Tongue (tissue), 2 donors: ENCODE data around the gene FLT3LG. TPM values are rescaled to one million over a fixed set of nuclear protein-coding genes. Genes with fewer than 3 reads are reported as not detected.
"Not testable (repeated sequence)": the region's sequence is repeated elsewhere in the genome, so short reads cannot be mapped to it uniquely, and the experiment has no call there.

Source experiments
- DNase-seq: peaks from one replicate; pipeline ENCODE4 v3.0.0-alpha.2; 2015
- total RNA-seq: library from RNA; depleted of rRNA; stranded (reverse); fragments of >200 nt; gene quantifications from one replicate; pipeline ENCODE4 v1.2.3, GENCODE V29; 2014

The FLT3LG gene
- total RNA-seq, 1 donor from 2014 or later, result 2.5 TPM

DNA sequence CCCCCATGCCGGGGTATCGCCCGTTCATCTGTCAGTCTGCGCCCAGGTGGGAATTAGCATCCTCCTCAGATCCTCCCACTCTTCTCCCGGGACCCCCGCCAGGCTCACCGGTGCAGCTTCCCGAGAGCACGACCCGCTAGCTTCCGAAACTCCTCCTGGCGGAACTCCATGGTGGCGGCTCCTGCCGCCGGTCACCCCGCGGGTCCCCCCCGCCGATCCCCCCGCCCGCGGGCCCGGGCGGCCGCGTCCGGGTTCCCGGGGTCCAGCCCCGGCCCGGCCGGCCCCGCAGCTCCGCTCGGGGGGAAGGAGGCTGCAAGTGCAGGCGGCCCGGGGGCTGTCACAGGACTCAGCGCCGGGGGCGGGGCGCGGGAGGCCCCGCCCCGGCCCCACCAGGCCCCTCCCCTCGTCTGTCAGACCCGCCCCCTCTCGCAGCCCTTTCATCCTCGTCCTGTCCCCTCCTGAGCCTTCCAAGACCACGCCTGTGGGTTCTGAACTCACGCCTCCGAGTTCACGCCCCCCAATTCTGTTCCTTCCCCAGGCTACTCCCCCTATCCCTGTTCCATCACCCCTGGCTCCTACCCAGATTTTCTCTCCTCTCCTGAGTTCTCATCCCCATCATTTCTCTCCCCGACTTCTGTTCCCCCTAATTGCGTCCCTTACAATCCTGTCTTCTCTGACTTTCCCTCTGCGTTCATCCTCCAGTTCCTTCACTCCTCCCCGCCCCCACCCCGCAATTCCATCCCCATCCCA, 32.6 kb upstream of the FLT3LG start, which contains the start of gene SLC17A7:
Gene SLC17A7, minus strand, starts transcription at position 318 of the 750 bp plus-strand sequence. Its CDS starts 148 bp downstream, at position 170.
- peak; percentile 24 for DNase-seq

- no peak for DNase-seq
Measured at GRCh38 chr19:49441960-49442350, 32.1 kb upstream of the FLT3LG start.

DNA sequence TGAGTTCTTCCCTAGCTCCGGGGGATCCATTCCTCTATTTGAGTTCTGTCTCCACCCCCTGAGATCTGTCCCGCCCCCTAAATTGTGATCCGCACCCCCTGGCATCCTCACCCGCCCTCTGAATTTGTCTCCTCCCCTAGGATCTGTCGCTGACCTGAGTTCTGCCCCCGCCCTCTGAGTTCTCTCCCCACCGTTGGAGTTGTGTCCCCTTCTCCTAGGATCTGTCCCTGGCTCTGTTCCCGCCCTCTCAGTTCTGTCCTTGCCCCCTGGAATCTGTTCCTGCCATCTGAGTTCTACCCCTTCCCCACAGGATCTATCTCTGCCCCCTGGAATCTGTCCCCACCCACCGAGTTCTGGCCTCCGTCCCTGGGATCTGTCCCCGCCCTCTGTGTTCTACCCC, 31.7 kb upstream of the FLT3LG start:
- DNase-seq, result peak; percentile 17

GRCh38 chr19:49442771-49443365, 31.1 kb upstream of the FLT3LG start:
- peak; percentile 89 for DNase-seq

DNA sequence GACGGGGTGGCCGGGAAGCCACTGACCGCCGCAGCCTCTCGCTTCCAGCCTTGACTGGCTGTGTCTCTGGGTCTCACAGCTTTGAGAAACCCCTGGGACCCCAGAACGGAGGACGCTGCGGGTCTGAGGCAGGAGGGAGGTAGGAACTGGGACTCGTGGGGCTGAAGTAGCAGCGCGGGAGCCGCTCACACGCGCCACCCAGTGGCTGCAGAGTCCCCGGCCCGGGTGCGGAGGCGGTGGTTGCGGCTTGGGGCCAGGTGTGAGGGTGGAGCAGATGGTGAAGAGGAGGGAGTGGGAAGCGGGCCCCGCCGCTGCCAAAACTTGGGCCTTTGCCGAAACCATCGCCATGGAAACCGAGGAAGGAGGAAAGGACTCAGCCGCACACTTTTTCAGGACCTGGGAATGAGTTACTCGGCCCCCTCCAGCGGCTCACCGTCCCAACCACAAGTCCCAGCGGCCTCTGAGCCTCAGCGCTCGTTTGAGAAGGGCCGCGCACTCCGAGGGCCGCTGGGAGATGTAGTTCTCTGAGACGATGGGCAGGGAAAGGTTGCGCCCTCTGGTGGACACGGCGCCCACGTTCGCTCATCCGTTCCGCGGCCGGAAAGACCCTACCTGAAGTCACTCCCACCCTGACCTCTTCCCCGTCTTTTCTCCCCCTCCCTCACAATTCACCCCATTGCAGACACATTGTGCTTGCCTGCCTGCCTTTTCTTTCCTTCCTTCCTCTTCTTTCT, 30.5 kb upstream of the FLT3LG start:
- DNase-seq, result peak; percentile 98

- DNase-seq, result not testable (repeated sequence)
Measured at GRCh38 chr19:49444100-49444700, 29.8 kb upstream of the FLT3LG start.

DNA sequence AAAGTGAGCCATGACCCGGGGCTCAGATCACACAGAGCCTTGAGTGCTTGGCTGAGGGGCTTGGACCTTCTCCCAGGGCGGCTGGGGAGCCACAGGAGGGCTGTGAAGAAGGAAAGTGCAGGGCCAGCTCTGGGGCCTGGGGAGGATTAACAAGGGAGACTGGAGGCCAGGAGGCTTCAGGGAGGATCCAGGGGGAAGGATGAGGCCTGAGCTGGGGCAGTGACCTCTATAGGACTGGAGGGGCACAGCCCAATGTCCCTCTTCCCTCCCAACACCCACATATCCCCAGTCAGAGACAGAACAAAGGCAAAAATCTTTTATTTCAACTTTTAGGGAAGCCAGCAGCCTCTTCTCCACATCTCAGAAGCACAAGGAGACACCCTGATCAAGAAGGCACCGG, 28.0 kb upstream of the FLT3LG start:
- no peak for DNase-seq

DNA sequence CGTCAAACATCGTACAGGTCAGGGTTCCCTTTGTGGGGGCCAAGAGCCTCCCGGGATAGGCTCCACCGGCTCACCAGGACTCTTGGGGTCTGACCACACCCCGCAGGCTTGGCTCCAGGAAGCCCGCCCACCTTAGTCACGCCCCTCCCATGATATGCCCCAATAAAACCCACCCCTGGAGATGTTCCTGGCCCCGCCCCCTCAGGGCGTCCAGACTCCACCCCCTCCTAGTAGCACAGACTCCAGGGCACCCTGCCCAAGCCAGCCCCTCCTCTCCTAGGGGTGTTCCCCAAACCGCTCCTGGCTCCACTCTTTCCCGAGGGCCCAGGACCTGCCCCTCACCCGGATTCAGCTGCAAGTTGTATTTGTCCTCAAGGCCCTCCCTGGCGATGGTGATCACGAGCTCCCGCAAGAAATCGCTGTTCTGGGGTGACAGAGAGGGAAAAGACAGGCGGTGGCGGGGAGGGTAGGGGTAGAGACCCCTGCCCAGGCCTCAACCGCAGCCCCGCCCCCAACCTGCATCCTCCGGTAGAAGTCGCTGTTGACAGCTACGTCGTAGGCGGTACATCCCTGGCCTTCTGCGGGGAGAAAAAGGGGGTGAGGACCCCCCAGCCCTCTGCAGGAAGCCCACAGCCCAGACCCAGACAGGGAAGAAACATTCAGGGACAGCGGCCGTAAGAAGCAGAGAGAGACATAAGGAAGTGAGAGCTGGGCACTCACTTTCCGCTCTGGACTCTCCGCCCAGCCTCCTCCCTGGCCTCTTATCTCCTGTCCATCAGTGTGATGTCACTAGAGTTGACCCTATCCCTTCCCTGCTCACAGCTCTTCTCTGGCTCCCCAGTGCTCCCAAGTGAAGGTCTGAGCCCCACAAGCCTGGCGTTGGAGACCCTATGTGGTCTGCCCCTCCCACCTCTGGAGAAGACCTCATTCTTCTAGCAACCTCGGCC, 26.3 kb upstream of the FLT3LG start:
- peak; percentile 42 for DNase-seq

DNA sequence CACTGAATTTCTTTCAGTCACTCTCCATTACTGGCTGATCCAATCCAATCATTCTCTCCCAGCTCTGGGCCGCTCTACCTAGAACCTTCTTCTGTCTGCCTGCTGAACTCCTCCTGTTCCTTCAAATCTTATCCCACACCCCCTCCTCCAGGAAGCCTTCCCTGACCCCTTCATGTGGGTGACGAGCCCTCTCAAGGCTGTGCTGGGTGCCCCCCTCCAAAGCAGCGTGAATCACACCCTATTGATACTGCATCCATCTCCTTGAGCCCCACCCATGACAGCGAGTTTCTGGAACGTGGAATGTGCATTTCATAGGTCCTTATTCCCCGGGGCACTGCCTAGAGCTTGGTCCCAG, 25.6 kb upstream of the FLT3LG start:
- no peak for DNase-seq

DNA sequence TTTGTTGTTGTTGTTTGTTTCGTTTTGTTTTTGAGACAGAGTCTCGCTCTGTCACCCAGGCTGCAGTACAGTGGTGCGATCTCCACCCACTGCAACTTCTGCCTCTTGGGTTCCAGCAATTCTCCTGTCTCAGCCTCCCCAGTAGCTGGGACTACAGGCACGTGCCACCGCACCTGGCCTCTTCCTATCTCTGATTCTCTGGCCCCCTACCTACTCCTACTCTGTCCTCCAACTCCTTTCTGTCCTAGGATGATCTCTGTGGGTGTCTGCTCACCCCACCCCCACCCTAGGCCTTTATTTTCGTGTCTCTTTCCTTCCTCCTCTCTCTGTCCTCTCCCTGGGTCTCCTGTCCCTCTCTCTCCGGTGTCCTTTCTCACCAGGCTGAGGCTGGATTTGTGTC, 23.6 kb upstream of the FLT3LG start:
- DNase-seq, result no peak

- peak; percentile 99 for DNase-seq
Measured at GRCh38 chr19:49451430-49452181, 22.4 kb upstream of the FLT3LG start, which contains the start of gene PIH1D1. Gene PIH1D1 (minus strand): TSS chr19:49451814. CDS start chr19:49451574, 240 bp downstream.

DNA sequence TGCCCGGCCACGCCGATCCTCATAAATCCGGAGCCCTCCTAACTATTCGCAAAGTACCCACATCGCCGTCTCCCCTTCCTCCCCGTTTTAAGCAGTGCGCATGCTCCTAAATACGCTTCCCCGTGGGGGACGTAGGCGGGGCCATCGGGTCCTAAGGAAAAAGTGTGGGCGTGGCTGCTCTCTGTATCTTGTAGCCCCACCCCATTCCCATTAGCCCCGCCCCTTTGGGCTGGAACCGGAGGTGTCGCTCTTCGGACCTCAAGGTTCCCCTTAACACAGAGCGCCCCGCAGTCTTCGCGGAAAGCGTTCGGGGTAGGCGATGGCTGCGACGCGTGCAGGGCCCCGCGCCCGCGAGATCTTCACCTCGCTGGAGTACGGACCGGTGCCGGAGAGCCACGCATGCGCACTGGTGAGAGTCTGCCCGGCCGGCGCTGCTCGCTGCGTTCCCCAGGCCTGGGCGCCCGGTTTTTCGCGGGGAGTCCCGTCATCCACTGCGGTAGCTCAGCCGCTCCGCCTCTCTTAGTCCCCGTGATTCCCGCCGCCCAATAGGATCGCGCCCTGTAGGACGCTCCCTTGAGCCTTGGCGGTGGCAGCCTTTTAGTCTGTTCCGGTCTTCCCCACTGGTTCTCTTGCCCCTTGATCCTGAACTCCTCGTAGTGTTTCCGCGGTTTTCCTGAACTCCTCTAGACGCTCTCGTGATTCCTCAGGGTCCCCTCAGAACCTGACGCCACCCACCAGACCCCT, 20.8 kb upstream of the FLT3LG start, which contains the start of gene ALDH16A1:
Gene ALDH16A1, plus strand, starts transcription at position 213 of the 744 bp plus-strand sequence. Its CDS starts 107 bp downstream, at position 320.
- peak; percentile 99 for DNase-seq

- DNase-seq, result no peak
Measured at GRCh38 chr19:49453757-49454240, 20.2 kb upstream of the FLT3LG start.

DNA sequence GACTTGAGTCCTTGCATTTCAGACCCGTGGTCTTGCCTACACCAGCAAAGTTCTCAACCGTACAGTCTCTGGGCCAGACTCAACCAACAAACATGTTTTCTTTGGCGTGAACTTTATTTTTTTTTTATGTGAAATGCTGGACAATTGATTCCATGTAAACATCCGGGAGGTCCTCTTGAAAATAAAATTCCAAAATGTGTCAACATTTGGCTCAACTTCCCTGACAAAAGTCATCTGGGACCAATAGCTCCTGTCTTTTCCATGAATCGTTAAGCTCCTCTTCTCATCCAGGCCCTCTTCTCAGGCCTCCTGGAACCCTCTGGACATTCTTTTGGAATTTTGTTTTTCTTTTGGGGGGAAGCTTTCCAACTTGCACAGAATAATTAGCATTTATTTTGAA, 18.2 kb upstream of the FLT3LG start:
- peak; percentile 61 for DNase-seq

DNA sequence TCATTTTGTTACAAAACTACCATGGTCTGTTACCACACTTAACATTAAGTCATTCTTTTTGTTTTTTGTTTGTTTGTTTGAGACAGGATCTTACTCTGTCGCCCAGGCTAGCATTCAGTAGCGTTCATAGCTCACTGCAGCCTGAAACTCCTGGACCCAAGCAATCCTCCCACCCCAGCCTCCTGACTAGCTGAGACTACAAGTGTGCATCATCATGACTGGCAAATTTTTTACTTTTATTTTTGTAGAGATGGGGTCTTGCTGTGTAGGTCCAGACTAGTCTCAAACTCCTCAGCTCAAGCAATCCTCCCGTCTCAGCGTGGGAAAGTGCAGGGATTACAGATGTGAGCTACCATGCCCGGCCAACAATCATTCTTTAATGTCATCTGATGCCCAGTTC, 17.7 kb upstream of the FLT3LG start:
- no peak for DNase-seq

- DNase-seq, result no peak
Measured at GRCh38 chr19:49458567-49458903, 15.5 kb upstream of the FLT3LG start.

DNA sequence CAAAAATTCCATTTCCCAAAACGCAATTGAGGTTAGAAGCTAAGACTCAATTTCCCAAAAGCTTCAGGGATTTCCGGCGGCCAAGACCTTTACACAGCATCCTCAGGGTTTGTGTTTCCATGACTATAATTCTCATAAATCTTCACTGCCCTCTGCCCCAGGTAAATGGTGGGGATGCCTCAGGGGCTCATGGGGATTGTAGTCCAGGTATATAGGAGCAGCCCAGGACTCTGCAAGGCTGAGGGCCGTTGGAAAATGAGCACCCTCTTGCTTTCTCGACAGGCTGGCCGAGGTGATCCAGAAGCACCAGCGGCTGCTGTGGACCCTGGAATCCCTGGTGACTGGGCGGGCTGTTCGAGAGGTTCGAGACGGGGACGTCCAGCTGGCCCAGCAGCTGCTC, 14.6 kb upstream of the FLT3LG start:
- DNase-seq, result no peak

DNA sequence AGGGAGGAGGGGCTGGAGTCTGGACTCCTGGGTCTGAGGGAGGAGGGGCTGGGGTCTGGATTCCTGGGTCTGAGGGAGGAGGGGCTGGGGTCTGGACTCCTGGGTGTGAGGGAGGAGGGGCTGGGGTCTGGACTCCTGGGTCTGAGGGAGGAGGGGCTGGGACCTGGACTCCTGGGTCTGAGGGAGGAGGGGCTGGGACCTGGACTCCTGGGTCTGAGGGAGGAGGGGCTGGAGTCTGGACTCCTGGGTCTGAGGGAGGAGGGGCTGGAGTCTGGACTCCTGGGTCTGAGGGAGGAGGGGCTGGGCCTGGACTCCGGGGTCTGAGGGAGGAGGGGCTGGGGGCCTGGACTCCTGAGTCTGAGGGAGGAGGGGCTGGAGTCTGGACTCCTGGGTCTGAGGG, 12.9 kb upstream of the FLT3LG start:
- not testable (repeated sequence) for DNase-seq

DNA sequence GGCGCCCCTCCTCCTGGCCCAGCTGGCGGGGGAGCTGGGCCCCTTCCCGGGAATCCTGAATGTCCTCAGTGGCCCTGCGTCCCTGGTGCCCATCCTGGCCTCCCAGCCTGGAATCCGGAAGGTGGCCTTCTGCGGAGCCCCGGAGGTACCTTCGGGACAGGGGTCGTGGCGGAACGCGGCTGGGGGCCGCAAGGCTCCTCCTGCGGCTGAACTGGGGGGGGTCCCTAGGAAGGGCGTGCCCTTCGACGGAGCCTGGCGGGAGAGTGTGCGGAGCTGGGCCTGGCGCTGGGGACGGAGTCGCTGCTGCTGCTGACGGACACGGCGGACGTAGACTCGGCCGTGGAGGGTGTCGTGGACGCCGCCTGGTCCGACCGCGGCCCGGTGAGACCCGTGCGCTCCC, 12.4 kb upstream of the FLT3LG start:
- DNase-seq, result no peak

DNA sequence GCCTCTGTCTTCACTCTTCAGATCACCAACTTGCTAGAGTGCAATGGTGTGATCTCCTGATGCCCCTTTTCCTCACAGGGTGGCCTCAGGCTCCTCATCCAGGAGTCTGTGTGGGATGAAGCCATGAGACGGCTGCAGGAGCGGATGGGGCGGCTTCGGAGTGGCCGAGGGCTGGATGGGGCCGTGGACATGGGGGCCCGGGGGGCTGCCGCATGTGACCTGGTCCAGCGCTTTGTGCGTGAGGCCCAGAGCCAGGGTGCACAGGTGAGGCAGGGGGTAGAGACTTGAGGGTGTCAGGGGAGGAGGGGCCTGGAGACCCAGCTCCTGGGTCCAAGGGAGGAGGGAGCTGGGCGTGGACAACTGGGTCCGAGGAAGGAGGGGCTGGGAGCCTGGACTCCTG, 11.5 kb upstream of the FLT3LG start:
- DNase-seq, result no peak
